Large intestine (tissue), 3 donors: Measurements from ENCODE around the gene TSC22D1. TPM values are rescaled to one million over a fixed set of nuclear protein-coding genes. Genes with fewer than 3 reads are reported as not detected.
"Not testable (repeated sequence)": the region's sequence is repeated elsewhere in the genome, so short reads cannot be mapped to it uniquely, and the experiment has no call there.

Source experiments
- DNase-seq, 2 donors: peaks; one replicate each; pipeline versions ENCODE4 v3.0.0 to v3.0.0-alpha.2; 2013
- H3K27ac ChIP-seq: one replicate; pipeline ENCODE4 v1.5.1; 2013; ENCODE audit warnings: low read length
- H3K27me3 ChIP-seq: 2 replicates; pipeline ENCODE4 v1.6.1; 2013; ENCODE audit warnings: low read length; ENCODE audit not compliant: control insufficient read depth, insufficient read depth
- H3K36me3 ChIP-seq: 2 replicates; pipeline ENCODE4 v1.6.1; 2013; ENCODE audit warnings: low read length; ENCODE audit not compliant: control insufficient read depth, insufficient read depth
- H3K4me1 ChIP-seq: one replicate; pipeline ENCODE4 v1.6.1; 2013; ENCODE audit warnings: low read length; ENCODE audit not compliant: control insufficient read depth, insufficient read depth
- H3K4me3 ChIP-seq: one replicate; pipeline ENCODE4 v1.5.1; 2013; ENCODE audit warnings: low read length
- H3K9me3 ChIP-seq: one replicate; pipeline ENCODE4 v1.6.1; 2013; ENCODE audit warnings: mild to moderate bottlenecking, low read depth, low read length, moderate library complexity; ENCODE audit not compliant: control insufficient read depth
- WGBS: methylation state at CpG from one replicate; pipeline ENCODE4 v1.1.5; 2013; ENCODE audit warnings: low lambda C conversion rate; ENCODE audit not compliant: insufficient coverage; 5-methylcytosine and 5-hydroxymethylcytosine counted together
- polyA plus RNA-seq: library from polyadenylated mRNA; unstranded; fragments of 120-200 nt; gene quantifications from one replicate; pipeline ENCODE4 v1.2.1, GENCODE V29; 2013

TSC22D1 gene
- polyA plus RNA-seq, 1 donor: 172 TPM

GRCh38 chr13:44605275-44605674 is 29.1 kb upstream of the TSC22D1 start:
- no peaks in the 10 kb centered on the region for H3K36me3 ChIP-seq
- 80% methylated on average over 1 of the region's 2 CpGs for WGBS
- no peaks in the 10 kb centered on the region for H3K4me1 ChIP-seq
- no peaks in the 10 kb centered on the region for H3K27me3 ChIP-seq
- no peak for DNase-seq
- H3K4me3 ChIP-seq: no peak overlapping the region
- H3K9me3 ChIP-seq: no peaks in the 10 kb centered on the region
- H3K27ac ChIP-seq: no peak overlapping the region

- Histone ChIP-seq H3K9me3 (no peaks in the 10 kb centered on the region), H3K27ac (peak overlapping the region; percentile 12), H3K27me3 (no peaks in the 10 kb centered on the region), H3K4me1 (no peaks in the 10 kb centered on the region), H3K4me3 (no peak overlapping the region), H3K36me3 (no peaks in the 10 kb centered on the region)
- DNase-seq: peak; percentile 45 to 66
- no CpG with 5 or more reads among the region's 2 CpGs for WGBS
Observed at GRCh38 chr13:44601586-44601985, 25.5 kb upstream of the TSC22D1 start.

- not testable (repeated sequence) for DNase-seq, H3K4me1 ChIP-seq, H3K9me3 ChIP-seq, H3K27me3 ChIP-seq, H3K27ac ChIP-seq, H3K36me3 ChIP-seq, H3K4me3 ChIP-seq
- WGBS: no CpG with 5 or more reads among the region's 20 CpGs
Observed at GRCh38 chr13:44593861-44594592, 17.9 kb upstream of the TSC22D1 start.

- H3K4me3 ChIP-seq: no peak overlapping the region
- H3K36me3 ChIP-seq: no peaks in the 10 kb centered on the region
- H3K27me3 ChIP-seq: no peaks in the 10 kb centered on the region
- DNase-seq: no peak
- WGBS: no CpG with 5 or more reads among the region's 6 CpGs
- H3K9me3 ChIP-seq: peaks cover 6% of the 10 kb centered on the region
- no peaks in the 10 kb centered on the region for H3K4me1 ChIP-seq
- no peak overlapping the region for H3K27ac ChIP-seq
Observed at GRCh38 chr13:44592216-44592847, 16.2 kb upstream of the TSC22D1 start.

GRCh38 chr13:44591316-44591715 is 15.2 kb upstream of the TSC22D1 start:
- no peak overlapping the region for H3K27ac ChIP-seq
- no peak overlapping the region for H3K4me3 ChIP-seq
- no peaks in the 10 kb centered on the region for H3K4me1 ChIP-seq
- H3K27me3 ChIP-seq: no peaks in the 10 kb centered on the region
- WGBS: no CpG with 5 or more reads among the region's 15 CpGs
- no peak for DNase-seq
- H3K36me3 ChIP-seq: no peaks in the 10 kb centered on the region
- peaks cover 6% of the 10 kb centered on the region for H3K9me3 ChIP-seq

GRCh38 chr13:44583137-44583536 is 7.0 kb upstream of the TSC22D1 start:
- WGBS: 100% methylated on average over 1 of the region's 3 CpGs
- Histone ChIP-seq H3K27me3 (no peaks in the 10 kb centered on the region), H3K9me3 (no peaks in the 10 kb centered on the region)

GRCh38 chr13:44578067-44578400 is 1.9 kb upstream of the TSC22D1 start:
- DNase-seq: no peak
- Histone ChIP-seq H3K27me3 (no peaks in the 10 kb centered on the region), H3K4me1 (peaks cover 8% of the 10 kb centered on the region), H3K4me3 (peak overlapping the region; percentile 72), H3K36me3 (peaks cover 12% of the 10 kb centered on the region), H3K9me3 (no peaks in the 10 kb centered on the region), H3K27ac (peak overlapping the region; percentile 97)
- whole genome bisulfite sequencing: no CpG with 5 or more reads among the region's 15 CpGs

More at GRCh38 chr13:44583137-44583536, 7.0 kb upstream of the TSC22D1 start:
- DNase-seq: no peak
- Histone ChIP-seq H3K36me3 (no peaks in the 10 kb centered on the region), H3K4me3 (no peak overlapping the region), H3K4me1 (peaks cover 6% of the 10 kb centered on the region), H3K27ac (no peak overlapping the region)

- H3K27me3 ChIP-seq: no peaks in the 10 kb centered on the region
- peak overlapping the region; percentile 72 for H3K4me3 ChIP-seq
- peak overlapping the region; percentile 97 for H3K27ac ChIP-seq
- DNase-seq: peak; percentile 99
- peaks cover 12% of the 10 kb centered on the region for H3K36me3 ChIP-seq
- WGBS: no CpG with 5 or more reads among the region's 94 CpGs
- peaks cover 8% of the 10 kb centered on the region for H3K4me1 ChIP-seq
- H3K9me3 ChIP-seq: no peaks in the 10 kb centered on the region
Observed at GRCh38 chr13:44577236-44578066, 1.3 kb upstream of the TSC22D1 start.

GRCh38 chr13:44576351-44577235 is 463 bp upstream of the TSC22D1 start:
- peak overlapping the region; percentile 97 for H3K27ac ChIP-seq
- H3K4me1 ChIP-seq: peaks cover 8% of the 10 kb centered on the region
- H3K27me3 ChIP-seq: no peaks in the 10 kb centered on the region
- no peaks in the 10 kb centered on the region for H3K9me3 ChIP-seq
- H3K4me3 ChIP-seq: peak overlapping the region; percentile 72
- no CpG with 5 or more reads among the region's 111 CpGs for WGBS
- peak in 1 of 2 donors; percentile 66 for DNase-seq
- H3K36me3 ChIP-seq: peaks cover 12% of the 10 kb centered on the region

- no CpG with 5 or more reads among the region's 1 CpG for WGBS
- peaks cover 8% of the 10 kb centered on the region for H3K4me1 ChIP-seq
- DNase-seq: no peak
- H3K36me3 ChIP-seq: peaks cover 12% of the 10 kb centered on the region
- no peaks in the 10 kb centered on the region for H3K27me3 ChIP-seq
- peak overlapping the region; percentile 72 for H3K4me3 ChIP-seq
- H3K27ac ChIP-seq: peak overlapping the region; percentile 97
- H3K9me3 ChIP-seq: no peaks in the 10 kb centered on the region
Observed at GRCh38 chr13:44575035-44575434, 1.1 kb downstream of the TSC22D1 start.
